Spinal cord (tissue), 10 donors: ENCODE measurements around the gene CDKN3. TPM values are rescaled to one million over a fixed set of nuclear protein-coding genes. Genes with fewer than 3 reads are reported as not detected.
A peak's percentile ranks its signal among the peaks of the same experiment; 100 is the strongest.
"Not testable (repeated sequence)": the region's sequence is repeated elsewhere in the genome, so short reads cannot be mapped to it uniquely, and the experiment has no call there.

Experiments used
- DNase-seq, 6 donors: peaks; one replicate each; pipeline versions ENCODE4 v3.0.0 to v3.0.0-alpha.2; 2013 to 2015; ENCODE audit warnings: low spot score in 6 of 6, low read depth in 4 of 6
- H3K27ac ChIP-seq: one replicate; pipeline ENCODE4 v1.5.1; 2013; ENCODE audit warnings: low read depth, low read length, control low read depth
- H3K27me3 ChIP-seq: one replicate; pipeline ENCODE4 v1.6.1; 2013; ENCODE audit warnings: low read length; ENCODE audit not compliant: control insufficient read depth, insufficient read depth
- H3K36me3 ChIP-seq: one replicate; pipeline ENCODE4 v1.6.1; 2013; ENCODE audit warnings: low read length; ENCODE audit not compliant: control insufficient read depth, insufficient read depth
- H3K4me1 ChIP-seq: one replicate; pipeline ENCODE4 v1.6.1; 2013; ENCODE audit warnings: low read length; ENCODE audit not compliant: control insufficient read depth, insufficient read depth
- H3K4me3 ChIP-seq: one replicate; pipeline ENCODE4 v1.5.1; 2013; ENCODE audit warnings: low read depth, low read length, control low read depth
- H3K9me3 ChIP-seq: one replicate; pipeline ENCODE4 v1.6.1; 2013; ENCODE audit warnings: low read length; ENCODE audit not compliant: control insufficient read depth, insufficient read depth
- WGBS: methylation state at CpG from one replicate; pipeline ENCODE4 v1.1.5; 2013; ENCODE audit warnings: missing lambda C conversion rate; ENCODE audit not compliant: insufficient coverage; 5-methylcytosine and 5-hydroxymethylcytosine counted together
- polyA plus RNA-seq, 2 donors: library from polyadenylated mRNA; unstranded; fragments of 120-200 nt; gene quantifications; one replicate each; pipeline ENCODE4 v1.2.1, GENCODE V29; 2013; ENCODE audit not compliant: insufficient read length in 2 of 2
- total RNA-seq, 2 donors: library from RNA; depleted of rRNA in 1 of 2; stranded (reverse); fragments of 120-200 nt in 1 of 2; fragments of >200 nt in 1 of 2; gene quantifications; one replicate each; pipeline versions ENCODE4 v1.2.3 to v1.2.4, GENCODE V29; 2013 to 2014
- donor health status: healthy.

Gene CDKN3
- total and polyA plus RNA-seq, 4 donors: 16.3 to 18.6 (median 17.9) TPM

DNA sequence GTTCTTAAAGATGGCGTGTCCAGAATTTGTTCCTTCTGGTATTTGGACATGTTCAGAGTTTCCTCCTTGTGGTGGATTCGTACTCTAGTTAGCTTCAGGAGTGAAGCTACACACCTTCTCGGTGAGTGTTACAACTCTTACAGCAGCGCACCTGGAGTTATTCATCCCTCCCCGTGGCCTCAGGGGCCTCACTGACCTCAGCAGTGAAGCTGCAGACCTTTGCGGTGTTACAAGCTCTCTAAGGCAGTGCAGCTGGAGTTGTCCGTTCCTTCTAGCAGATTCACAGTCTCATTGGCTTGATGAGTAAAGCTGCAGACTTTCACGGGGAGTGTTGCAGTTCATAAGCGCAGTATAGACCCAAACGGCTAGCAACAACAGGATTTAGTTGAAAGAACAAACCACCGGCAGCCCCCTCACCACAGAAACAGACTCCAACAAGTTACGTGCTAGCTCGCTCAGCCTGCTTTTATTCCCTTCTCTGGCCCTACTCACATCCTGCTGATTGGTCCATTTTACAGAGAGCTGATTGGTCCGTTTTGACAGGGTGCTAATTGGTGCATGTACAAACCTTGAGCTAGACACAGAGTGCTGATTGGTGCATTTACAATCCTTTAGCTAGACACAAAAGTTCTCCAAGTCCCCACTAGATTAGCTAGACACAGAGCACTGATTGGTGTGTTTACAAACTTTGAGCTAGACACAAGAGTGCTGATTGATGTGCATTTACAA is 4.5 kb upstream of the CDKN3 start:
- Histone ChIP-seq H3K27me3 (no peaks in the 10 kb centered on the region), H3K4me1 (peaks cover 8% of the 10 kb centered on the region), H3K4me3 (no peak overlapping the region), H3K9me3 (no peaks in the 10 kb centered on the region), H3K36me3 (no peaks in the 10 kb centered on the region), H3K27ac (no peak overlapping the region)
- no peak for DNase-seq
- WGBS: 92% methylated on average over 13 of the region's 14 CpGs

DNA sequence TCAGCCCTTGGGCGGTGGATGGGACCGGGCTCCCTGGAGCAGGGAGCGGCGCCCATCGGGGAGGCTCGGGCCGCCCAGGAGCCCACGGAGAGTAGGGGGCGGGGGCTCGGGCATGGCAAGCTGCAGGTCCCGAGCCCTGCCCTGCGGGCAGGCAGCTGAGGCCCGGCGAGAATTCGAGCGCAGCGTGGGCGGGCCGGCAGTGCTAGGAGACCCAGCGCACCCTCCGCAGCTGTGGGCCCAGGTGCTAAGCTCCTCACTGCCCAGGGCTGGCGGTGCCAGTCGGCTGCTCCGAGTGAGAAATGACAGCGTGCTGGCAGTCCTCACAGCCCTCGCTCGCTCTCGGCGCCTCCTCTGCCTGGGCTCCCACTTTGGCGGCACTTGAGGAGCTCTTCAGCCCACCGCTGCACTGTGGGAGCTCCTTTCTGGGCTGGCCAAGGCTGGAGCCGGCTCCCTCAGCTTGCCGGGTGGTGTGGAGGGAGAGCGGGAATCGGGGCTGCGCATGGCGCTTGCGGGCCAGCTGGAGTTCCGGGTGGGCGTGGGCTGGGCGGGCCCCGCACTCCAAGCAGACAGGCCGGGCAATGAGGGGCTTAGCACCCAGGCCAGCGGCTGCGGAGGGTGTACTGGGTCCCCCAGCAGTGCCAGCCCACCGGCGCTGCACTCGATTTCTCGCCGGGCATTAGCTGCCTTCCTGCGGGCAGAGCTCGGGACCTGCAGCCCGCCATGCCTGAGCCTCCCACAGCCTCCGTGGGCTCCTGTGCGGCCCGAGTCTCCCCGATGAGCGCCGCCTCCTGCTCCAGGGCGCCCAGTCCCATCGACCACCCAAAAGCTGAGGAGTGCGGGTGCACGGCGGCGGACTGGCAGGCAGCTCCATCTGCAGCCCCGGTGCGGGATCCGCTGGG is 3.6 kb upstream of the CDKN3 start:
- 94% methylated on average over 63 of the region's 68 CpGs for WGBS
- H3K4me3 ChIP-seq, DNase-seq, H3K36me3 ChIP-seq, H3K27me3 ChIP-seq, H3K27ac ChIP-seq, H3K9me3 ChIP-seq: not testable (repeated sequence)
- peaks cover 16% of the 10 kb centered on the region for H3K4me1 ChIP-seq

DNA sequence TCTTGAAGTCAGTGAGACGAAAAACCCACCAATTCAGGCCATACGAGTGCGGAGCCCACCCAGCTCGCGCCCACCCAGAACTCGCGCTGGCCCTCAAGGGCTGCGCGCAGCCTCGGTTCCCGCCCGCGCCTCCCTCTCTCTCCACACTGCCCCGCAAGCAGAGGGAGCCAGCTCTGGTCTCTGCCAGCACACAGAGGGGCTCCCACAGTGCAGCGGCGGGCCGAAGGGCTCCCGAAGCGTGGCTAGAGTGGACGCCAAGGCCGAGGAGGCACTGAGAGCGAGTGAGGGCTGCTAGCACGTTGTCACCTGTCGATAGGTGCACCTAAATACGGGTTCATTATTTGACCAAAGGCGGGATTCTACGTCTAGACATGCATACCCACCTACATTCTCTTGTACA is 2.2 kb upstream of the CDKN3 start:
- peaks cover 16% of the 10 kb centered on the region for H3K4me1 ChIP-seq
- DNase-seq: no peak
- no peak overlapping the region for H3K27ac ChIP-seq
- H3K27me3 ChIP-seq: no peaks in the 10 kb centered on the region
- H3K36me3 ChIP-seq: no peaks in the 10 kb centered on the region
- 97% methylated on average over 25 of the region's 27 CpGs for WGBS
- no peak overlapping the region for H3K4me3 ChIP-seq
- no peaks in the 10 kb centered on the region for H3K9me3 ChIP-seq

DNA sequence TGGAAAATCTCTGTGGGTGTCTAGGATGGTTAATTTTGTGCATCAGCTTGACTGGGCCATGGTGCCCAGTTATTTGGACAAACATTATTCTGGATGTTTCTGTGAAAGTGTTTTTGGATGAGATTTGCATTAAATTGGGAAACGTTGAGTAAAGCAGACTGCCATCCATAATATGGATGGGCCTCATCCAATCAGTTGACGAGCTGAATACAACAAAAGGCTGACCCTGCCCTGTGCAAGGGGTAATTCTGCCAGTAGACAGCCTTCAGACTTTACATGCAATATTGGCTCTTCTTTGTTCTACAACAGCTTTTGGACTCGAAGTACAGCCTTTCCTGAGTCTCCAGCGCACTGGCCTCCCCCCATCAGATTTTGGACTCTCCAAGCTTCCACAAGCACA is 1.5 kb upstream of the CDKN3 start:
- no peaks in the 10 kb centered on the region for H3K36me3 ChIP-seq
- WGBS: 81% methylated on average over 3 of the region's 4 CpGs
- H3K9me3 ChIP-seq: no peaks in the 10 kb centered on the region
- no peak for DNase-seq
- no peak overlapping the region for H3K27ac ChIP-seq
- peaks cover 16% of the 10 kb centered on the region for H3K4me1 ChIP-seq
- H3K4me3 ChIP-seq: no peak overlapping the region
- no peaks in the 10 kb centered on the region for H3K27me3 ChIP-seq

DNA sequence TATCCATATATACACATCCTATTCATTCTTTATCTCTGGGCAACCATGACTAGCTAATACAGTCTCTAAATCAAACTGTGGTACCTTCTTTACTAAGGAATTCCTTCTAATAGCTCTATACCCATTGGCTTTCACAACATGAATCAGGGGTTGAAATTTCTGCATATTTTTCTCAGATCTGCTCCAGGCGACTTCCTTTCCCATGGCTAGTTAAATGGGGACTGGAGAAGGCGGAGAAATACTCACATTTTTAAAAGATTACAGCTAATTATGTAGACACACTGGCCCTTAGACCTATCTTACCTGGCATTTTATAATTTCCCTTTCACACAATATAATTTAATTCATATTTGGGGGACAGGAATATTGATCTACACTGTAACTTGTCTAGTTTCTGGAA is 1.1 kb upstream of the CDKN3 start:
- no CpG with 5 or more reads among the region's 2 CpGs for WGBS
- Histone ChIP-seq H3K4me1 (peaks cover 16% of the 10 kb centered on the region), H3K27ac (no peak overlapping the region), H3K9me3 (no peaks in the 10 kb centered on the region), H3K4me3 (no peak overlapping the region), H3K36me3 (no peaks in the 10 kb centered on the region), H3K27me3 (no peaks in the 10 kb centered on the region)
- DNase-seq: no peak

DNA sequence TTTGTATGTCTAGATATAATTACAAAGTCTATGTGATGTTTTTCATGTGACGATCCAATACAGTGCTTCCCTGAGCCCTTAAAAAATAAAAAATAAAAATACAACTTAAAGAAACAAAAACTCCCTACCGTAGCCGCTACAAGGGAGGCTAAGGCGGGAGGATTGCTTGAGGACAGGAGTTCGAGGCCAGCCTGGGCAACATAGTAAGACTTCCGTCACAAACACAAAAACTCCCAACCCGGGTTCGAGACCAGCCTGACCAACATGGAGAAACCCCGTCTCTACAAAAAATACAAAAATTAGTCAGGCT is 669 bp upstream of the CDKN3 start:
- no peak for DNase-seq
- H3K36me3 ChIP-seq: no peaks in the 10 kb centered on the region
- H3K4me3 ChIP-seq: peak overlapping the region; percentile 90
- 77% methylated on average over 5 of the region's 9 CpGs for WGBS
- H3K27me3 ChIP-seq: no peaks in the 10 kb centered on the region
- H3K27ac ChIP-seq: peak overlapping the region; percentile 57
- no peaks in the 10 kb centered on the region for H3K9me3 ChIP-seq
- peaks cover 16% of the 10 kb centered on the region for H3K4me1 ChIP-seq

DNA sequence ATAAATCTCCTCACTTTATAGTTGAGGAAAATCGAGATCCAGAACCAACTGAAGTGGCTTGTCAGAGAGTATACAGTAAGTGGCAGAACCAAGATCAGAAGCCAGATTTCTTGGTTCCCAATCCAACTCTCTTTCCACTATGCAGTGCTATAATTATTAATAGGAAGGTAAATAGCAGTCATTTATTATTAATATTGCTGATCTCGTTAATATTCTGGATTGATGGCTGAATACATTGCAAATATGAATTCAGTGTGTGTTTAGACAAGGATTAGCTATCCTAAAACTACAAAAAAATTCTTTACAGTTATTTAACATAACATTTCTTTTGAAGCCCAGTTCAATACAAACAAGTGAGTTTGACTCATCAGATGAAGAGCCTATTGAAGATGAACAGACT is 2.8 kb downstream of the CDKN3 start:
- DNase-seq: no peak
- Histone ChIP-seq H3K9me3 (no peaks in the 10 kb centered on the region), H3K36me3 (no peaks in the 10 kb centered on the region), H3K4me3 (no peak overlapping the region), H3K4me1 (peaks cover 16% of the 10 kb centered on the region), H3K27me3 (no peaks in the 10 kb centered on the region), H3K27ac (no peak overlapping the region)
- no CpG with 5 or more reads among the region's 2 CpGs for WGBS

DNA sequence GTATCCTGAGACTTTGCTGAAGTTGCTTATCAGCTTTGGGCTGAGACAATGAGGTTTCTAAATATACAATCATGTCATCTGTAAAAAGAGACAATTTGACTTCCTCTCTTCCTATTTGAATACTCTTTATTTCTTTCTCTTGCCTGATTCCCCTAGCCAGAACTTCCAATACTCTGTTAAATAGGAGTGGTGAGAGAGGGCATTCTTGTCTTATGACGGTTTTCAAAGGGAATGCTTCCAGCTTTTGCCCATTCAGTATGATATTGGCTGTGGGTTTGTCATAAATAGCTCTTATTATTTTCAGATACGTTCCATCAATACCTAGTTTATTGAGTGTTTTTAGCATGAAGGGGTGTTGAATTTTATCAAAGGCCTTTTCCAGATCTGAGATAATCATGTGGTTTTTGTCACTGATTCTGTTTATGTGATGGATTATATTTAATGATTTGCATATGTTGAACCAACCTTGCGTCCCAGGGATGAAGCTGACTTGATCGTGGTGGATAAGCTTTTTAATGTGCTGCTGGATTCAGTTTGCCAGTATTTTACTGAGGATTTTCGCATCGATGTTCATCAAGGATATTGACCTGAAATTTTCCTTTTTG is 6.7 kb downstream of the CDKN3 start:
- not testable (repeated sequence) for DNase-seq, H3K4me3 ChIP-seq, H3K36me3 ChIP-seq, H3K4me1 ChIP-seq, H3K9me3 ChIP-seq, H3K27me3 ChIP-seq, H3K27ac ChIP-seq
- WGBS: 94% methylated on average over 4 of the region's 6 CpGs

DNA sequence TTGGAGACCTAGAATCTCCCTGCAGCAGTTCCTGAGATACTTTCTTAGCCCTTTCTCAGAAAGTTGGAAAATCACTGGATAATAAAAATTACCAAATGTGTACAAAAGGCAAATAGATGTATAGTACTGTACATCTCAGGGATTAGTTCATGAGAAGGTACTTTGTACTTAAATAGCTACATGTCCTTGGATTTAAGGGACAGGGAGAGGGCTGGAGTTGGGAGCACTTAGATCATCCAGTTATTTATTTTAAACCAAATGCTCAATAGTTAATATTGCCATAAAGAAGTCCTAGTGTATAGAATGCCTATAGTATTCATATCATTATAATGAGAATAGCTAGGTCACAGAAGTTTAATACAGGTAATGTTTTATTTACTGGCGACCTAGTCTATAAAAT is 13.4 kb downstream of the CDKN3 start:
- no CpG with 5 or more reads among the region's 1 CpG for WGBS
- DNase-seq: no peak
- no peak overlapping the region for H3K4me3 ChIP-seq
- H3K9me3 ChIP-seq: no peaks in the 10 kb centered on the region
- H3K27me3 ChIP-seq: no peaks in the 10 kb centered on the region
- H3K4me1 ChIP-seq: no peaks in the 10 kb centered on the region
- no peaks in the 10 kb centered on the region for H3K36me3 ChIP-seq
- H3K27ac ChIP-seq: no peak overlapping the region
